LNCAP (cell line): ENCODE data around the gene MYMX.
A peak's percentile ranks its signal among the peaks of the same experiment; 100 is the strongest.

Source experiments
- CTCF ChIP-seq: fragments of 450-650 bp; IDR thresholded peaks from 2 replicates; pipeline ENCODE4 v1.5.1; 2017; ENCODE audit warnings: mild to moderate bottlenecking

Gene MYMX

DNA sequence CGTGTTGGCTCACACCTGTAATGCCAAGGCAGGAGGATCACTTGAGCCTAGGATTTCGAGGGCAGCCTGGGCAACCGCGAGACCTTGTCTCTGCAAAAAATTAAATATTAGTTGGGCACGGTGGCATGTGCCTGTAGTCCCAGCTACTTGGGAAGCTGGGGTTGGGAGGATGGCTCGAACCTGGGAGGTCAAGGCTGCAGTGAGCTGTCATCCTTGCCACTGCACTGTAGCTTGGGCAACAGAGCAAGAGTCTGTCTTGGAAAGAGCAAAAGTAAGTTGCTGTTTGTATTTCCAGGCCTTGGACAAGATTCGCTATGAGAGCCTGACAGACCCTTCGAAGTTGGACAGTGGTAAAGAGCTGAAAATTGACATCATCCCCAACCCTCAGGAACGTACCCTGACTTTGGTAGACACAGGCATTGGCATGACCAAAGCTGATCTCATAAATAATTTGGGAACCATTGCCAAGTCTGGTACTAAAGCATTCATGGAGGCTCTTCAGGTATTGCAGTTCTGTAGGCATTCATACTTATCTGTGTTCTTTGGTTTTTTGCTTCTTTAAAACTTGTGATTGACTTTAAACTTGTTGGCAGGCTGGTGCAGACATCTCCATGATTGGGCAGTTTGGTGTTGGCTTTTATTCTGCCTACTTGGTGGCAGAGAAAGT, 32.5 kb downstream of the MYMX start:
- TF ChIP-seq CTCF, result no peak

- no peak for TF ChIP-seq CTCF
Observed at GRCh38 chr6:44250067-44250717, 33.5 kb downstream of the MYMX start.

DNA sequence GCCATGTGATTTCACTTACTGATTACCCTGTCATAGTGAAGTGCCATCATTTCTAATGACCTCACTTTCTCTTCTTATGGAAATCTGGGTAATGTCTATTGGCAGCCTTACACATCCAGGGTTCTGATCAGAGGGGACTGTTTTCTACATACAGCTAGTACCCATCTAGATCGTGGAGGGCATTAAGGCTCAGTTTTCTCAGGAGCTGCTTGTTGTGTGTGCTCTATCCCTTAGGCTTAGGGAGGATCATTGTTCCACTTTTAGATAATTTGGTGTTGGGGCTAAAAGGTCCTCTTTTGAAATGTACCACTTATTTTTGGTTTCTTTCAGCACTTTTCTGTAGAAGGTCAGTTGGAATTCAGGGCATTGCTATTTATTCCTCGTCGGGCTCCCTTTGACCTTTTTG, 34.0 kb downstream of the MYMX start:
- TF ChIP-seq CTCF, result no peak

- no peak for TF ChIP-seq CTCF
Observed at GRCh38 chr6:44251576-44252524, 35.1 kb downstream of the MYMX start.

GRCh38 chr6:44253307-44254101, 36.8 kb downstream of the MYMX start:
- TF ChIP-seq CTCF, result peak; percentile 51

- TF ChIP-seq CTCF, result no peak
Observed at GRCh38 chr6:44254191-44255104, 37.7 kb downstream of the MYMX start.
